ENCODE data around the gene ARHGEF3.

GRCh38 chr3:56800130-56800831 lies 1.5 kb downstream of the ARHGEF3 start:
- TF ChIP-seq POLR2A (IDR thresholded peaks at IDR 0.05) (no peak), CTCF (IDR thresholded peaks at IDR 0.05) (no peak)

Data from lower leg skin (tissue), 3 donors.